ENCODE data around the gene TRAF3IP3. TPM values are rescaled to one million over a fixed set of nuclear protein-coding genes. Genes with fewer than 3 reads are reported as not detected.

Gene TRAF3IP3
- total RNA-seq, 1 experiment from 2014 or later: not detected

GRCh38 chr1:209749670-209750323 lies 6.1 kb upstream of the TRAF3IP3 start:
- no peak overlapping the region for H3K14ac ChIP-seq (ENCODE audit: insufficient read depth, low read length)
- H2BK15ac ChIP-seq (ENCODE audit: low read depth, low read length): no peak overlapping the region
- Mint-ChIP-seq H3K27ac (no peak overlapping the region), H3K4me3 (no peak overlapping the region), H3K27me3 (ENCODE audit: low read depth) (peaks cover 46% of the 10 kb centered on the region), H3K9me3 (no peaks in the 10 kb centered on the region), H3K36me3 (ENCODE audit: insufficient read depth in 1 of 3, low read depth in 3 of 3) (no peaks in the 10 kb centered on the region), H3K4me1 (peaks cover 14% of the 10 kb centered on the region in 2 experiments)
- no peak overlapping the region for H4K5ac ChIP-seq (ENCODE audit: insufficient read length, low read depth, low read length)
- H4K8ac ChIP-seq (replicated peaks; ENCODE audit: insufficient read length, low read depth, low read length): no peak overlapping the region
- H2BK20ac ChIP-seq (ENCODE audit: low read depth, low read length, poor library complexity, severe bottlenecking): no peak overlapping the region
- H2AFZ ChIP-seq (ENCODE audit: low read length): no peak overlapping the region
- whole genome bisulfite sequencing (ENCODE audit: extremely low coverage, insufficient read length, low lambda C conversion rate): no CpG with 5 or more reads among the region's 6 CpGs
- H3K4ac ChIP-seq (ENCODE audit: low read depth, low read length): no peak overlapping the region
- H2BK5ac ChIP-seq (ENCODE audit: insufficient read length, low read length): no peak overlapping the region
- no peaks in the 10 kb centered on the region for H3K79me2 ChIP-seq (ENCODE audit: insufficient read depth, low read length)
- H3K27ac ChIP-seq (ENCODE audit: insufficient read length, low read depth, low read length): no peak overlapping the region
- no peaks in the 10 kb centered on the region for H3K79me1 ChIP-seq (ENCODE audit: insufficient read depth, low read depth, low read length, poor library complexity, severe bottlenecking)
- no peak overlapping the region for H2BK120ac ChIP-seq (ENCODE audit: low read depth, low read length, poor library complexity, severe bottlenecking)
- no peak for TF ChIP-seq CTCF (conservative IDR thresholded peaks at IDR 0.05)
- no peak overlapping the region for H4K91ac ChIP-seq (ENCODE audit: insufficient read length, low read depth, low read length)
- H3K4me2 ChIP-seq (ENCODE audit: insufficient read depth, insufficient read length, low read length): no peak overlapping the region
- H3K9me3 ChIP-seq (ENCODE audit: control insufficient read depth, low read depth, low read length): no peaks in the 10 kb centered on the region
- H3T11ph ChIP-seq (ENCODE audit: low read length): no peak overlapping the region
- no peak overlapping the region for H2BK12ac ChIP-seq (ENCODE audit: insufficient read length, low read depth, low read length)
- no peak overlapping the region for H3K23ac ChIP-seq (ENCODE audit: insufficient read length, low read depth, low read length)
- H3K18ac ChIP-seq (ENCODE audit: insufficient read length, low read depth, low read length): no peak overlapping the region
- no peaks in the 10 kb centered on the region for H3K23me2 ChIP-seq (ENCODE audit: insufficient read length, low read depth, low read length, poor library complexity, severe bottlenecking)
- no peak for DNase-seq
- no peak overlapping the region for H2AK5ac ChIP-seq (ENCODE audit: insufficient read length, low read length)
- H4K20me1 ChIP-seq (ENCODE audit: control insufficient read depth, insufficient read depth, insufficient read length): no peaks in the 10 kb centered on the region
- H3K9ac ChIP-seq (ENCODE audit: extremely low read depth, insufficient read length, low read length): no peak overlapping the region
- no peaks in the 10 kb centered on the region for H3K4me1 ChIP-seq (ENCODE audit: insufficient read depth, low read length)
- peaks cover 2% of the 10 kb centered on the region; the same call in 1 of the 2 replicates for H3K27me3 ChIP-seq (ENCODE audit: insufficient read depth, low read length)
- H3K56ac ChIP-seq (ENCODE audit: insufficient read length, low read depth, low read length): no peak overlapping the region
